Dermis blood vessel endothelial cell (primary cell): ENCODE measurements around the gene MGLL. TPM values are rescaled to one million over a fixed set of nuclear protein-coding genes. Genes with fewer than 3 reads are reported as not detected.
"Not testable (repeated sequence)": the region's sequence is repeated elsewhere in the genome, so short reads cannot be mapped to it uniquely, and the experiment has no call there.

ENCODE experiments used
- DNase-seq: peaks from one replicate; pipeline ENCODE4 v3.0.0; 2010
- total RNA-seq: library from RNA; depleted of rRNA; stranded (reverse); fragments of >200 nt; gene quantifications from 2 replicates; pipeline ENCODE4 v1.2.3, GENCODE V29; 2014

Gene MGLL
- total RNA-seq, 1 donor from 2014 or later, result 35.7 TPM

DNA sequence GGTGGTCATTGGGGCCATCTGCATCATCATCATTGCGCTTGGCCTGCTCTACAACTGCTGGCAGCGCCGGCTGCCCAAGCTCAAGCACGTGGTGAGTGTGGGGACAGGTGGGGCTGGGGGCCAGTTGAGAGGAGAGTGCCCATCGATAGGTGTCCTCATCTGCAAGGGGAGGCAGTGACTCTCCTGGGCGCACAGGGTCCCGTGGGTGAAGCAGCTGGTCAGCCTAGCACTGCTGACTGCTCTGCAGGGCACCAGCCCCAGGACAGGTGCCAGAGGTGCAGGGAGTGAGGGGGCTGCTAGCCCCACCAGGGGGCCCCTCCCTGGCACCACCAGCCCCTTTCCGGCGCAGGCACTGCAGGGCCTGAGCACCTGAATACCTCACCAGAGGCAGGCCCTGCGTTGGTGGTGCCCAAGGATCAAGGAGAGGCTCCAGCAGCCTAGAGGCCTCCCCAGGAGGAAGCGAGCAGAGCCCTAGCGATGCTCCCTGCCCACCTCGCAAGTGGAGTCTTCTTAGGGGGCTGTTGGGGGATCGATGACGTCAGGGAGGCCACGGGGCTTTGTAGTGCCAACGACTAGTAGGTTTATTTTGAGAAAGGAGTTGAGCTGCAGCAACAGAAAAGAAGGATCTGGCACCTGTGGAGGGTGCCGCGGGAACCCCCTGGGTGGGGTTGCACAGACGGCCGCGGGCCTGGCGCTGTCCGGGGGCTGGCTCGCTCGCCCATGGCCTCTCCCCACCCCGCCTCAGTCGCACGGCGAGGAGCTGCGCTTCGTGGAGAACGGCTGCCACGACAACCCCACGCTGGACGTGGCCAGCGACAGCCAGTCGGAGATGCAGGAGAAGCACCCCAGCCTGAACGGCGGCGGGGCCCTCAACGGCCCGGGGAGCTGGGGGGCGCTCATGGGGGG, 150.5 kb downstream of the MGLL start:
- DNase-seq, result no peak

DNA sequence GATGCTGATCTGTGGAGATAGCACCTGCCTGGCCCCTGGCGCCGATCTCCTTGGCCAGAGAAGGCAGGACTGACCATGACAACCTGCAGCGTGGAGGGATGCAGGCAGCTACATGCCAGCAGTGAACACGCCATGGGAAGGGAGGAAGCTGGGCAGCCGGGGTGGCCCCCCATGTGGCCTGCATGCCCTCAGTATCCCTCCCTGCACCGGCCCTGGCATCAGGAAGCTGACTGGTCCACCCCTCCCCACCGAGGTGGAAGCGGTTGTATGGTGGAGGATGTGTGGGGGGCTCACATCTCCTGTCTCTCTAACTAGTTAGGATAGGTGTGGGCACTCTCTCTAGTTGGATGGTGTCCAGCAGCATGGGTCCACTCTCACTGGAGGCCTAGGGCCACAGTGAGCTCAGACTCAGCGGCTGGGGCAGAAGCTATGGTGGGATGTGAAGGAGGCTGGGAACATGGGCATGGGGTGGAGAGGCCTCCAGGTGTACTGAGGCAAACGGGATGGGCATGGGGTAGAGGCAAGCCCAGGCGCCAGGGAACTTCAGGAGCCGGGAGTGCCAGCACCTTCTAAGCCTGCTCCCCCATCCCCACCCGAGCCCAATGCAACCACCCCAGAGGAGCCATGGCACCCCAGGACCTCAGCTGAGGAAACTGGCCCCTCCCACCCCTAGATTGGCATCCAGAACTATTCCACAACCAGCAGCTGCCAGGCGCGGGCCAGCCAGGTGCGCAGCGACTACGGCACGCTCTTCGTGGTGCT, 151.4 kb downstream of the MGLL start:
- DNase-seq, result no peak

DNA sequence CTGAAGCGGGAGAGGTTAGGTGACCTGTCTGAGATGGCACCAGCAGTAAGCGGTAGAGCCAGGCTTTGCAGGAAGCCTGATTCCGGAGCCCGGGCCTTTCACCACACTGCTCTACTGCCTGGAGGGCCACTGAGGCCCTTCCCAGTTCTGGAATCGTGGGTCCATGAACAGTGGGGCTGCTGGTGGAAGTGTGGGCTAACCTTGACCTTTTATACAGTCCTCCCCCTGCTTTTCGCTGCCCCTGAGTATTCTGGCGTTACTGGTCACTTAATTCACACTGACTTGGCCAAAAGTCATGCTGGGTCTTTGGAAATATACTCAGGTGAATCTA, 152.1 kb downstream of the MGLL start:
- no peak for DNase-seq

DNA sequence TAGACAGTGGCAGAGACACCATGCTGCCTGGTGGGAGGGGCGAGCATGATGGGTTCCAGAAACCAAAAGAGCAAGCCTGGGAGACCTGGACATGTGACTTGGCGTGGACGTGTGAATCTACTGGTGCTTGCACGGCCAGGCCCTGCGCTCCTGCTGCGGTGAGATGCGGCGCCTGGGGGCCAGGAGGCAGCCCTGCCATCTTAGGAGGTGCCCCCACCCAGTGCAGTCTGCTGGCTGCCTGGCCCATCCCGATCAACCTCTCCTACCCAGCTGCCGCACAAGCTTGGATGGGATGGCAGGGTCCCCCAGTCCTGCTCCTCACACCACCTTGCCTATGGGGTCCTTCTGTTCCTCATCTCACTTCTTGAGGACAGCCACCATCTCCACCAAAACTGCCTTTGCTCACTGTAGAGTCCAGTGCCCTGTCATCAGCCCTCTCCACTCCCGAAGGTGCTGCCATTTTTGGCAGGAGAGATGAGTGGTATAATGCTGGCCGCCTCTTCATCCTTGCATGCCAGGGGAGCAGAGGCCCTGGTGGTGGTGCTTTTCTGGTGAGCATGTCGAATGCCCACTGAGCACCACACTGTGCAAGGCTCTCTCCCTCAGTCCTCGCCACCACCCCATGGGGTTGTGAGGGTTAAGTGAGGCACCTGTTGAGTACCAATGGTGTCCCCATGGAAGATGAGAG, 152.6 kb downstream of the MGLL start:
- DNase-seq, result no peak

DNA sequence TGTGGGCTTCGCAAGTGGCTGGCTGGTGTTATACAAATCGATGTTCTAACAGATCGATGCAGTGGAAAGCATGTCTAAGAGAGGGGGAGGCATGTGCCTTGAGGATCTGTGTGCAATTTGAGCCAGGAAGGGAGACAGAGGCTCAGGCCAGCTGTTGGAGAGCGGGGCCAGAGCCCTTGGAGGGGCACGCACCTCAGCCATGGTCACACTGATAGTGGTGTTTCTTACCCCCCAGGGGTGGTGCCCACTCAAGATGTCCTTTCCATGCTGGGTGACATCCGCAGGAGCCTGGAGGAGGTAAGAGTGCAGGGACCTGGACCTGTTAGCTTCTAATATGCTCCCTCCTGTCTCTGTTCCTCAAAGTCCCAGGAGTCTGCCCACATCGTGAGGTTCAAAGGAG, 153.4 kb downstream of the MGLL start:
- no peak for DNase-seq

DNA sequence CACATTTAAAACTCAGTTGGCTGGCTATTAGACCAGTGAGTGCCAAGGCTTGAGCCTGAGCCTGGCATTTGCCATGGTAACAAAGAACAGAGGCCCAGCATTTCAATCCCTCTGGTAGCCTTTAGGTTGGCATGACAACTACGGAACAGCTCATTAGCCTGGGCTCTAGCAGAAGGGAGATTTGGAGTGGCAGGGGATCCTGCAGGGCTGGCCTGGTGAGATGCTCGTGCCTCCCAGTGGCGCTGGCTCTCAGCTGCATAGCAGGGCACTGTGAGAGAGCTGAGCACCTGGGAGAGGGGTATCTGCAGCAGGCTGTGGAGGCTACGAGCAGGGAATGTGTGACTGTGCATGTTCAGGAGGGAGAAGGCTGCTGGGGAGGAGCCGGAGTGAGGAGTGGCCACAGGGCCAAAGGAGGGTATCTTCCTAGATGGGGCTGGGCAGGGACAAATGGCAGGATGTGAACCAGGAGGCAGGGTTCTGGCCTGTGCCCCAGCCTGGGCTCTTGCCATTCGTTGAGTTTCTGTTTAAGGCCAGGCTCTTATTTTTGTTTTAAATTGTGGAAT, 155.1 kb downstream of the MGLL start:
- DNase-seq, result no peak

DNA sequence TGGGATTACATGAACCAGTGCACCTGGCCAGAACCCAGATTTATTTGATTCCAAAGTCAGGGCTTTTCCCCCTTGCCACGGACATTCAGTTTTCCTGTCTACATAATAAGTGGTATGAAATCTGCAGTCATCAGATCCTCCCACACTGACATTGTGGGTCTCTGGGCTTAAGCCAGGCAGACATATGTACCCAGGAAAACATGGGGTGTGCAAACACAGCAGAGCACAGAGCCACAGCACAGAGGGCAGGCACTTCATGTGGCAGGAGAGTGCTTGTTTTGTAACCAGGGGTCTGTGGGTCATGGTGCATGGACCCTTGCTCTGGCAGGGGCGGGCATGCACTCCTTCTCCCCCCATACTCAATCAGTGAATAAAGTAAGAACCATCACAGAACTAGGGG, 155.6 kb downstream of the MGLL start:
- no peak for DNase-seq

DNA sequence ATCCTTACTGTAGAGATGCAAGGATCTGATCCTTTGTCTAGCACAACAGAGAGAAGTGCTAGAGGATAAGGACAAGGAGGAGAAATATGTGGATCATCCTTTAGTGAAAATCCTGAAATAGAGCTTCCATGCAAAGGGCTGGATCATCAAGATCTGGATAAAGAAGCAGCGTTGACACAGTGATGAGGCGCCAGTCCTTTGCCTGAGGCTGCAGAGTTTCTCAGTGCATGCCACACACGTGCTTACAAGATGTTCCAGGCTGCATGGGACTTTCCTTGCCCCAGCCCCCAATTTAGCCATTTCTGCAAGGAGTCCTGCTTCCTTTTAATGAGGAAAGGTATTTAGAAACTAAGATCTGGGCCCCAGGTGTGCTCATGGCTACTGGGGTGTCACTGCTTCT, 156.7 kb downstream of the MGLL start:
- DNase-seq, result no peak

DNA sequence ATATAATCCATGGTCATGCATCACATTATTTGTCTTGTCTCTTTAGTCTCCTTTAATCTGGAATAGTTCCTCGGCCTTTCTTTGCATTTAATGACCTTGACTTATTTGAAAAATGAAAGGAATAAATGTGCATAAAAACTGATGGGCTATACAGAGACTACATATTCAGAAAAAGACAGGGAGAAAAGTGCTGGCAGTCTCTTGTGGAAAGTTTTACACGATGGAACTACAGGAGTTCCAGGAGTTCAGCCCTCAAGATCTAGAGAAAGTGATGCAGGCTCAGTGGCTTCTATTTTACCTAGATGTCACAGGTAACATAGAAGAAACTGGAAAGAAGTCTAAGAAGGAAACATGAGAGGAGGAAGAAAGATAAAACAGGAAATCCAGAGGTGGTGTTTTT, 157.2 kb downstream of the MGLL start:
- DNase-seq, result no peak

DNA sequence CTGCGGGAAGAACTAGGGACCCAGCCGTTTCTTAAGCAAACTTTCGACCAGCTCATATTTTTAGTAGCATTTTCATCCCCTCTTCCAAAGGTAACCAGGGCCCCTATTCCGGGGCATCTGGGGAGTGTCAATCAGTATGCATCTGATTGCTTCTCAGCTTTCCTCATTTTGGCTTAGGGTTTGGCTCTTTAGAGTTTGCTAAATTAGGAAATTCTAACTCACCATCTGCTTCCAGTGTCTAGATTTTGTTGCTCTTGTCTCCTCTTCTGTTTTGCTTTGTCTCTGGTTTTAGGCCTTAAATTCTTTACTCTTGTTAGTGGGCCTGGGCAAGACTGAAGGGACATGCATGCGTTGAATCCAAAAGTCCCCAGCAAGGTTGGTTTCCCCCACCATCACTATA, 159.2 kb downstream of the MGLL start:
- no peak for DNase-seq

DNA sequence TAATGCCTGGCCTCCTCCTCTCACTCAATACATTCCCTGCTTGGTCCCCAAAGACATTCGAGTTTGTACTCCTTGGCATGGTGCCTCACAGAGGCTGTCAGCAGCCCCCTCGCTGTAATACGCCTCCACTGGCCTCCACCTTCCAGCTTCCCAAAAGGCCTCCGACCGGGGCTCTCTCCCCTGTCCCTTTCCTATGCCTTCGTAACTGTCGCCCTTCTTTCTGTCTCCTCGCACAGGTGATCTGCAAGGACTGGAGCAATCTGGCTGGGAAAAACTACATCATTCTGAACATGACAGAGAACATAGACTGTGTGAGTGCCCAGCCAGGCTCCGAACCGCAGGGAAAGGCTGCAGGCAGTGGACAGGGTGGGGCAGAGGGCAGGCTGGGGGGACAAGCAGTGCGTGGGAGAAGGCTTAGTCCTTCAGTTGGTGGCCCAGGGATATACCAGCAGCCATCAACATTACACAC, 160.3 kb downstream of the MGLL start:
- no peak for DNase-seq

DNA sequence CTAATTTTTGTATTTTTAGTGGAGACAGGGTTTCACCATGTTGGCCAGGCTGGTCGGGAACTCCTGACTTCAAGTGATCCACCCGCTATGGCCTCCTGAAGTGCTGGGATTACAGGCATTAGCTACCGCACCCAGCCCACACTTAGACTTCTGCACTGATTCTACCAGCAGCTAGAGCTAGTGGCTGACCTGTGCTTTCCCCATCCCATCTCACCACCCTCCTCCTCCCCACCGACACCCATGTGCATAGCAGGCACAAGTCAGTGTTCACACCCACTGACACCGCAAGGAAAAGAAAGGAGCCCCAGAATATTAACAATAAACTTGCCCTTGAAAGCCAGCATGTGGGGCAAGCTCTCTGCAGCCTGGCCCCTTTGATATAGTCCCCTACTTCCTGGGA, 160.7 kb downstream of the MGLL start:
- DNase-seq, result no peak

DNA sequence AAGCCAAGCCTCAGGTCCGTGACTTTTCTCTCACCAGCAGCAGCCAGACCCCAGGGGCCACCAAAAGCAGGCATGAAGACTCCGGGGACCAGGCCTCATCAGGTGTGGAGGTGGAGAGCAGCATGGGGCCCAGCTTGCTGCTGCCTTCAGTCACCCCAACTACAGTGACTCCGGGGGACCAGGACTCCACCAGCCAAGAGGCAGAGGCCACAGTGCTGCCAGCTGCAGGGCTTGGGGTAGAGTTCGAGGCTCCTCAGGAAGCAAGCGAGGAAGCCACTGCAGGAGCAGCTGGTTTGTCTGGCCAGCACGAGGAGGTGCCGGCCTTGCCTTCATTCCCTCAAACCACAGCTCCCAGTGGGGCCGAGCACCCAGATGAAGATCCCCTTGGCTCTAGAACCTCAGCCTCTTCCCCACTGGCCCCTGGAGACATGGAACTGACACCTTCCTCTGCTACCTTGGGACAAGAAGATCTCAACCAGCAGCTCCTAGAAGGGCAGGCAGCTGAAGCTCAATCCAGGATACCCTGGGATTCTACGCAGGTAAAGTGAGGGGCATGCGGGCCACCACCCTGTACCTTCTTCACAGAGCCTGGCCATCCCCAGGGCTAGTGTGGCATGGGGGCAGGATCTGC, 161.6 kb downstream of the MGLL start:
- DNase-seq, result no peak

DNA sequence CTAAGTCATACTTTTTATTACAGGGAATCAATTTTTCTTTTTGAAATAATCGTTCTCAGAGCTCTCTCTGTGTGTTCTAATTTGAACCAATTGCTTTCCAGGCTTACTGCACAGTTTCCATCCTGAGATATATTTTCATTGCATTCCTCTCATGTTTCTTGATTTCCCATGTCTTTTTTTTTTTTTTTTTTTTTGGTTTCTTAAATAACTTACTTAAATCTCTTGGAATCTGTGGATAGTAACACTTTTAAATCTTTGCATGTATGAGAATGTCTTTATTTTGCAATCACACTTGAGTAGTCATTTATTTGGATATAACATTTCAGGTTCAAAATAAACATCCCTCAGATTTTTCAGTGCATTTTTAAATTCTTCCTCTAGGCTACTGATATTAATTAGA, 164.1 kb downstream of the MGLL start:
- DNase-seq, result no peak

DNA sequence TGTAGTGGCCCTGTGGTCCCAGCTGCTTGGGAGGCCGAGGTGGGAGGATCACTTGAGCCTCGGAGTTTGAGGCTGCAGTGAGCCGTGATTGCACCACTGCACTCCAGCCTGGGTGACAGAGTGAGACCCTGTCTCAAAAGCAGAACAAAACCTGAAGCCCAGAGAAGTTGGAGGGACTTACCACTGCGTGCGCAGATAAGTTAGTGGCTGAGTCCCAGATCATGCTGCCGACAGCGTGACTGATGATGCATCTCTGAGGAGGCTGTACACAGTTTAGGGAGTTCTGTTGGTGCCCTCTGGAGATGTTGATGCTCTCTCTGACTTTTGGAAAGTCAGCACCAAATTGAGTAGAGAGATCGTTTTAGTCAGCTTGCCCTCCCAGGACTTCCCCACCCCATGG, 165.4 kb downstream of the MGLL start:
- DNase-seq, result no peak

DNA sequence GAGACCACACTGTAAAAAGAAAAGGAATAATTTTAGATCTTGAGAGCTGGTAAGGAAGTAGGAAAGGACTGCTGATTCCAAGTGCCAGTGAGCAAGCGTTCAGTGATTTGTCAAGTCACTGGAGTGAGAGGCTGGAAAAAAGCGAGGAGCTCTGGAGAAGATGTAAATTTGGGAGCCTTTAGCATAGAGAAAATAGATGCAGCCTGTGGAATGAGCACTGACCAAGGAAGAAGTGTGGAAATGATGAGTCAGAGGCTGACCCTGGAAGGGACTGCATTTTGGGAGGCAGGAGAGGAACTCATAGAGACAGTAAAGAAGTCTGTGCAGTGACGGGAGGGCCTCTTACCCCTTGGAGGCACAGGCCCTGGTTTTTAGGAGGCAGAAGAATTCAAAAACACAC, 166.7 kb downstream of the MGLL start:
- no peak for DNase-seq

DNA sequence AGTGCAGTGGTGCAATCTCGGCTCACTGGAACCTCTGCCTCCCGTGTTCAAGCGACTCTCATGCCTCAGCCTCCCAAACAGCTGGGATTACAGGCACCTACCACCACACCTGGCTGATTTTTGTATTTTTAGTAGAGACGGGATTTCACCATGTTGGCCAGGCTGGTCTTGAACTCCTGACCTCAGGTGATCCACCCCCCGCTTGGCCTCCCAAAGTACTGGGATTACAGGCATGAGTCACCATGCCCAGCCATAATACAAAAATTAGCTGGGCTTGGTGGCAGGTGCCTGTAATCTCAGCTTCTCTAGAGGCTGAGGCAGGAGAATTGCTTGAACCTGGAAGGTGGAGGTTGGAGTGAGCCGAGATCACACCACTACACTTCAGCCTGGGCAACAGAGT, 167.3 kb downstream of the MGLL start:
- not testable (repeated sequence) for DNase-seq

DNA sequence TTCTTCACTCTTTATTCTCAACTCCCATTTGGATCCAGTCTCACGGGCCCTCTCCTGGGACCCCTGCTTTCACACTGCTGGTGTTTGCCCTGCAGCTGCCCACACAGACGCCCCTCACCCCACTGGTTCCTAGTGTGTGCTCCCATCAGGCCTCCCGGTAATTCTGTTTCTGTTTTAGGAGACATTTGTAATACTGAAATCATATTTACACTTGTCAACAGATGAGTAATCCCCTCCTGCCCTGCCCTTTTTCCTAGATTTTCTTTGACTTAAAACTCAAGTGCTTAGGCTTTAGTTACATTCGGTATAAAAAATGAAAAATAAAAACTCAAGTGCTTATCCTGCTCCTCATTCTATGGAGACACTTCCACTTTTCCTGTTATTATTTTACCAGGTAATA, 167.9 kb downstream of the MGLL start:
- no peak for DNase-seq

DNA sequence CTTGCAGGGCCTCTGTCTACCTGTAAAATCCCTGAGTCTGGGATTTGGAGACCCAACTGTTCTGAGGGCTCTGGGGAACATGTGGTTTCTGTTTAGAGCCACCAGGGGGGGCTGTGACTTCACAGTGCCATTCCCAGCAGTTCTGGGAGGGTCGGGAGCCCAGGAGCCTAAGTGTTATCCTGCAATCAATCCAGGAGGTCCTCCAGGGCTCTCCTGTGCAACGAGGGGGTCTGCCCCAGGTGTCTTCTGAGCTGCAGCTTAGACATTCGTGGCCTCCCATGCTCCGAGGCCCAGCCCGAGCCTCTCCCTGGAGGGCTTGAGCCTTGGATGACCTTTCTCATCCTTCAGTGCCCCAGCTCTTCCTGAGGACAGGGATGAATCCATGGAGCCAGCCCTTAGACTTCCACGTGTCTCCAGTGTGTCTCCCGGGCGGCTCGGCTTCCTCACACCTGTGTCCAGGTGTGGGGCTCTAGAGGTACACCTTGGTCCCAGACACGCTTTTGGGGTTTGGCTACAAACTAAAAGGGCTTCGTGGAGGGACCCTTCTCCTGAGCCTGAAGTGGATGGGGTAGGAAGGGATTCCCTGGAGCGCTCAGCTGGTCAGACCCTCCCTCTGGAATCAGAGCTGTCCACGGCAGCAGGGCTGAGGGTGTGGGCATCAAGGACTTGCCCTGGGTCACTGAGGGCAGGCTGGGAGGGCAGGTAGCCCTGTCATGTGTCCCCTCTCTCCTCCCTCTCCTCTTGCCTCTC, 169.9 kb downstream of the MGLL start:
- DNase-seq, result peak; percentile 79

DNA sequence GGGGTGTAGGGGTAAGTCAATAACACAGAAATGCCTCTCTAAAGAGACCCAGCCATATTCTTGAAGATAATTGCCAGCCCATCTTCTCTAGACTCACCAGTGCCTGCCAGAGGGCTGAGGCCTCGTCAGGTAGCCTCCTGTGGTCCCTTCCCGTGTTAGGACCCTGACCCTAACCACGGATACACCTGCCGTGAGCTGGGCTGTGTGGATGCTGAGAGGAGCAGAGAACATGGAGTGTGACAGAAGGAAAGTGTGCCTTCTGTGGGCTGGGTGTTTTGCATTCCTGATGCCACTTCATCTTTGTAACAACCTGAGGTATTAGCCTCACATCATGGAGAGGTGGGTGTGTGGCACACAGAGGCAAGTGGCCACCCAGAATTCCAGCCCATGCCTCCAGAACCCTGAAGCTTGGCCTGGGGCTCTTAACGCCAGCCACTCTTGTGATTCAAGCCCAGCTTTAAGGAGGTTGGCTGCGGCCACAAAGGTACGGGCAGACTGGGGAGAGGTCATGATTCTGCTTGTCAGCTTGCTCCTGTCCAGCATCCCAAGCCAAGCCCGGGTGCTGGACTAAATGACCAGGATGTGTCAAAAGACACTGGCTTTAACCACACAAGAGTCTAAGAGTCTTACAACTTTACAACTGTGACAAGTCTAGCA, 170.7 kb downstream of the MGLL start:
- no peak for DNase-seq

DNA sequence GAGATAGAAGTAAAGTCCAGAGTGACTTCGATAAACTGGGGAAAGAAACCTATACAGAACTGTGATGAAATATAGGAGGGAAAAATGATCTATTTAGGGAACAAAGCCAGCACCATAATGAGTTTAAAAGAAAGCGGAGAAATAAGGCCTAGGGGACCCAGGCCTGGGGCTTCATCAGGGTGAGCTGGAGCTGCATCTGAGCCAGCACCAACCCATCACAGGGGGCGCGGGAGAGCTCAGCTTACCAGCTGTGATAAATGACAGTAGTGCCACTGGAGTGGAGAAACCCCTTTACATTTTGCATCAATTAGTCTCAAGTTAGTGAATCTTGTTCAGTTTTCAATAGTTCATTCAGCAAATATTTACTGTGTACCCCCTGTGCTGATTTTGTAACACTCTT, 172.1 kb downstream of the MGLL start:
- DNase-seq, result no peak

DNA sequence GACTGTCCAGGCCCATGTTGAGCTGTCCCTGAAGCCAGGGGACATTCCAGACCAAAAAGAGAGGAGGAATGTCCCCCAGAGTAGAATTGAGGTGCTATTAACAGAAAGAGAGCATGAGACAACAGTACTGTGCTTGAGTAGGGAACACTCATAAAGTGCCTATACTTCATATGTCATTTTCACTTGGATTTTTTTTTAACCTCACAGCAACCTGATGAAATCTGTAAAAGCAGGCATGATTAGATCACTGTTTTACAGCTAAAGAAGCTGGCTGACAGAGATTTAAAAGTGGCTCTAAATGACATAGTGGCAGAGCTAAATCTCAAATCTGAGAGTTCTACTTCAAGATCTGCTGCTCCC, 174.5 kb downstream of the MGLL start:
- DNase-seq, result no peak
